ENCODE measurements around the gene NCOA6. TPM values are rescaled to one million over a fixed set of nuclear protein-coding genes. Genes with fewer than 3 reads are reported as not detected.

Gene NCOA6
- total and polyA plus RNA-seq, 2 donors from 2014 or later, result 28.1 to 30.8 TPM

DNA sequence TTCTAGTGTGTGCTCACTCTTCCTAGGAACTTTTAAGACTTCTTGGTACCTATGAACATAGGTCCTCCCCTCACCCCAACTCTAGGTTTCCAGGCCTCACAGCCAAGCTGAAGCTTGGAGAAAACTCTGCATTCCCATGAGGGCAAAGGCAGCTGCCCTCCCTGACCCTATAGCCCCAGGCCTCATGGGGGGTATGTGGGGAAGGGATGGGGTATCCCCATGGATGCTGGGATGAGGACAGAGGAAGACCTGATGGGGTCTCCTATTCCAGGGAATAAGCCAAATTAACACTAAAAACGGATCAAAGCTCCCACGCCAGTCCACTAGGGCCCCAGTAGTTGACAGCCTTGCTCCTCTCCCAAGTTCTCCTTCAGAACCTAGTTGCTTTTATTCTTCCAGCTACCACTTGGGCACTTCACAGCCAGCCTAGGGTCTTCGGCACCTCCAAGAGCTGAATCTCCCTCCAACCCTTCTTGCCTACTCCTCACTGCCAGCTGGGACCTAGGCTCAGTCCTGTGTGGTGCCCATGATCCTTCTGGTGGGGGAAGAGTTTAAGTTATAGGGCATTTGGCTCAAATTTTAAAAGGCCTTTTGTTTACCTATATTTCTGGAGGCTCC is 113.5 kb downstream of the NCOA6 start:
- intact Hi-C loops (cut with DNase I), result no loop called here
- no peak overlapping the region for H3K27ac ChIP-seq (ENCODE audit: low read depth in 2 of 2, low read length in 2 of 2)
- no peak overlapping the region for H3K4me3 ChIP-seq (ENCODE audit: low read length in 3 of 3)
- TF ChIP-seq, protein P1, sequence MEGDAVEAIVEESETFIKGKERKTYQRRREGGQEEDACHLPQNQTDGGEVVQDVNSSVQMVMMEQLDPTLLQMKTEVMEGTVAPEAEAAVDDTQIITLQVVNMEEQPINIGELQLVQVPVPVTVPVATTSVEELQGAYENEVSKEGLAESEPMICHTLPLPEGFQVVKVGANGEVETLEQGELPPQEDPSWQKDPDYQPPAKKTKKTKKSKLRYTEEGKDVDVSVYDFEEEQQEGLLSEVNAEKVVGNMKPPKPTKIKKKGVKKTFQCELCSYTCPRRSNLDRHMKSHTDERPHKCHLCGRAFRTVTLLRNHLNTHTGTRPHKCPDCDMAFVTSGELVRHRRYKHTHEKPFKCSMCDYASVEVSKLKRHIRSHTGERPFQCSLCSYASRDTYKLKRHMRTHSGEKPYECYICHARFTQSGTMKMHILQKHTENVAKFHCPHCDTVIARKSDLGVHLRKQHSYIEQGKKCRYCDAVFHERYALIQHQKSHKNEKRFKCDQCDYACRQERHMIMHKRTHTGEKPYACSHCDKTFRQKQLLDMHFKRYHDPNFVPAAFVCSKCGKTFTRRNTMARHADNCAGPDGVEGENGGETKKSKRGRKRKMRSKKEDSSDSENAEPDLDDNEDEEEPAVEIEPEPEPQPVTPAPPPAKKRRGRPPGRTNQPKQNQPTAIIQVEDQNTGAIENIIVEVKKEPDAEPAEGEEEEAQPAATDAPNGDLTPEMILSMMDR (IDR thresholded peaks at IDR 0.05; ENCODE audit: borderline replicate concordance, extremely low read depth, insufficient read depth), result no peak
- H3K9ac ChIP-seq (ENCODE audit: low read length in 3 of 3), result no peak overlapping the region
- no peaks in the 10 kb centered on the region for H3K27me3 ChIP-seq (ENCODE audit: control insufficient read depth, insufficient read depth, low read length)
- H3K9me3 ChIP-seq (ENCODE audit: control insufficient read depth in 2 of 3, insufficient read depth in 1 of 3, low read length in 3 of 3), result no peaks in the 10 kb centered on the region
- DNase-seq (no peak), FAIRE-seq (no peak)
- H3K36me3 ChIP-seq (ENCODE audit: control insufficient read depth in 2 of 3, insufficient read depth in 3 of 3, low read length in 3 of 3), result peaks cover 0 to 14% (median 11%) of the 10 kb centered on the region in 3 donors
- peaks cover 0 to 22% (median 11%) of the 10 kb centered on the region in 3 donors for H3K4me1 ChIP-seq (ENCODE audit: control insufficient read depth in 2 of 3, insufficient read depth in 2 of 3, low read depth in 1 of 3, low read length in 3 of 3)

DNA sequence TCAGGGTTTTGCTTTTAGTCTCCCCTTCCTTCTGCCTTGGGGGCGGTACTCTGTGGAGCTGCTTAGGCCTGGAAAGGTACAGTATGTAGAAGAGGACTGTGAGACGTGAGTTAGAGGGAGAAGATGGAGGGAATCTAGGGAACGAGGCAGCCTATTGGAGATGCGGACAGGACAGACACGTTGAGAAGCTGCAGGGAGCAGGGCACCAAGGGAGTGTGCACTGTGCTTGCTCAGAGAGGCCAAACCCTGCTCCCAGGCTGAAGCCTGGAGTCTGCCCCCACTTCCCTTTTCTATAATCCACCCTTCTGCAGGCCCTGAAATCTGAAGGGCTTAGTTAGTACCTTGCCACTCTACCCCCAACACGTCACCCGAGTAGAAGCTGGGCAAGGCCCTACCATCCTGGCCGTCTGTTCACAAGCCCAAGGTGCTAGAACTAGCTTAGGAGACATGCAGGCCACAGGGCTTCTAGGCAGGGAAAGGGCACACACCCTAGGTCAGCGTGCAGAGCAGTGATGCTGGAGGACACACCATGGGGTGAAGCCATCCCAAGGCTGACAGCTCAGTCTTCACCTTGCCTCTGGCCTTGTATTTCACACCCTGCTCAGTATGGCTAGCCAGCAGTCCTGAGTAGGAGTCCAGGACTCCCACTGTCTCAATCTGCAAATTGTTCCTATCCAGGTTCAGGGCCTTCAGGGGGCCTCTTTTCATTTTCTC is 114.4 kb downstream of the NCOA6 start:
- no peak for FAIRE-seq
- no peak overlapping the region for H3K4me3 ChIP-seq (ENCODE audit: low read length in 3 of 3)

DNA sequence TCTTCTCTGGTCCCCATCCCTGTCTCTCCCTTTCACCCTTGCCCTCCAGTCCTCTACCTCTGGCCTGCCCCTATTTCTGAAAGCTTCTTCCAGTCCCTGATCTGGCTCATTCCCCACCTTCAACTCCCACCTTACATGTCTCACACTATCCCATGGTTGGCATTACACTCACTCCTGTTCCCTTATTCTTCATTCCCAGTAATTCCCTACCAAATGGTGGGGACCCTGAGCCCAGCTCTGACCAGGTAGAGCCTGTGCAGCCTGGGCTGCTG is 114.9 kb downstream of the NCOA6 start:
- no peak for FAIRE-seq
- DNase-seq, result no peak
- Histone ChIP-seq H3K27ac (ENCODE audit: low read depth in 2 of 2, low read length in 2 of 2) (no peak overlapping the region), H3K4me1 (ENCODE audit: control insufficient read depth in 2 of 3, insufficient read depth in 2 of 3, low read depth in 1 of 3, low read length in 3 of 3) (peaks cover 0 to 33% (median 25%) of the 10 kb centered on the region in 3 donors), H3K4me3 (ENCODE audit: low read length in 3 of 3) (peak overlapping the region; percentile 40 to 59 (median 46)), H3K9me3 (ENCODE audit: control insufficient read depth in 2 of 3, insufficient read depth in 1 of 3, low read length in 3 of 3) (no peaks in the 10 kb centered on the region), H3K36me3 (ENCODE audit: control insufficient read depth in 2 of 3, insufficient read depth in 3 of 3, low read length in 3 of 3) (peaks cover 0 to 12% (median 6%) of the 10 kb centered on the region in 3 donors), H3K9ac (ENCODE audit: low read length in 3 of 3) (peak overlapping the region in 2 of 3 donors; percentile 13 to 44), H3K27me3 (ENCODE audit: control insufficient read depth, insufficient read depth, low read length) (no peaks in the 10 kb centered on the region)
- intact Hi-C loops (cut with DNase I), result no loop called here
- TF ChIP-seq, protein P1 (IDR thresholded peaks at IDR 0.05; ENCODE audit: borderline replicate concordance, extremely low read depth, insufficient read depth), result no peak

More for the DNA sequence above, 114.4 kb downstream of the NCOA6 start:
- Histone ChIP-seq H3K27me3 (ENCODE audit: control insufficient read depth, insufficient read depth, low read length) (no peaks in the 10 kb centered on the region), H3K36me3 (ENCODE audit: control insufficient read depth in 2 of 3, insufficient read depth in 3 of 3, low read length in 3 of 3) (peaks cover 0 to 12% (median 7%) of the 10 kb centered on the region in 3 donors), H3K4me1 (ENCODE audit: control insufficient read depth in 2 of 3, insufficient read depth in 2 of 3, low read depth in 1 of 3, low read length in 3 of 3) (peaks cover 0 to 28% (median 20%) of the 10 kb centered on the region in 3 donors), H3K27ac (ENCODE audit: low read depth in 2 of 2, low read length in 2 of 2) (no peak overlapping the region), H3K9ac (ENCODE audit: low read length in 3 of 3) (peak overlapping the region in 1 of 3 donors; percentile 44), H3K9me3 (ENCODE audit: control insufficient read depth in 2 of 3, insufficient read depth in 1 of 3, low read length in 3 of 3) (no peaks in the 10 kb centered on the region)
- TF ChIP-seq, protein P1 (IDR thresholded peaks at IDR 0.05; ENCODE audit: borderline replicate concordance, extremely low read depth, insufficient read depth), result no peak
- no peak for DNase-seq
- intact Hi-C loops (cut with DNase I), result no loop called here

Data from kidney (tissue), 14 donors.